ENCODE measurements around the gene PPP1R1C.

- TF ChIP-seq CTCF (conservative IDR thresholded peaks at IDR 0.05; ENCODE audit: low read length) = no peak
- no peak for TF ChIP-seq EZH2phosphoT487 (IDR thresholded peaks at IDR 0.05; ENCODE audit: borderline replicate concordance, low read depth, low read length)
Observed at GRCh38 chr2:182023235-182023634, 37.6 kb downstream of the PPP1R1C start.
